8988T (cell line): ENCODE results near the gene IBTK.
"Not testable (repeated sequence)": the region's sequence is repeated elsewhere in the genome, so short reads cannot be mapped to it uniquely, and the experiment has no call there.

Source experiments
- DNase-seq: peaks from one replicate; pipeline ENCODE4 v3.0.0; 2011

The IBTK gene

GRCh38 chr6:82245376-82245775, 2.2 kb downstream of the IBTK start:
- no peak for DNase-seq

GRCh38 chr6:82243884-82244283, 3.7 kb downstream of the IBTK start:
- no peak for DNase-seq

GRCh38 chr6:82240186-82240585, 7.4 kb downstream of the IBTK start:
- no peak for DNase-seq

- no peak for DNase-seq
Observed at GRCh38 chr6:82239597-82239996, 7.9 kb downstream of the IBTK start.

GRCh38 chr6:82237013-82237412, 10.5 kb downstream of the IBTK start:
- DNase-seq = no peak

GRCh38 chr6:82227770-82228169, 19.8 kb downstream of the IBTK start:
- no peak for DNase-seq

GRCh38 chr6:82220167-82220566, 27.4 kb downstream of the IBTK start:
- DNase-seq = no peak

- DNase-seq = no peak
Observed at GRCh38 chr6:82217018-82217586, 30.4 kb downstream of the IBTK start.

GRCh38 chr6:82216549-82216948, 31.0 kb downstream of the IBTK start:
- DNase-seq = no peak

GRCh38 chr6:82211326-82211725, 36.2 kb downstream of the IBTK start:
- DNase-seq = no peak

GRCh38 chr6:82208913-82209312, 38.6 kb downstream of the IBTK start:
- DNase-seq = no peak

GRCh38 chr6:82205930-82206392, 41.6 kb downstream of the IBTK start:
- no peak for DNase-seq

GRCh38 chr6:82204020-82204419, 43.5 kb downstream of the IBTK start:
- no peak for DNase-seq

GRCh38 chr6:82197784-82198183, 49.8 kb downstream of the IBTK start:
- no peak for DNase-seq

GRCh38 chr6:82197245-82197644, 50.3 kb downstream of the IBTK start:
- DNase-seq = not testable (repeated sequence)

- DNase-seq = no peak
Observed at GRCh38 chr6:82196161-82196560, 51.4 kb downstream of the IBTK start.

GRCh38 chr6:82195619-82196018, 51.9 kb downstream of the IBTK start:
- DNase-seq = no peak

GRCh38 chr6:82185948-82186535, 61.5 kb downstream of the IBTK start:
- no peak for DNase-seq

- DNase-seq = no peak
Observed at GRCh38 chr6:82183642-82184282, 63.8 kb downstream of the IBTK start.

GRCh38 chr6:82182756-82183155, 64.8 kb downstream of the IBTK start:
- no peak for DNase-seq

- DNase-seq = no peak
Observed at GRCh38 chr6:82179415-82179814, 68.1 kb downstream of the IBTK start.

GRCh38 chr6:82178759-82179112, 68.8 kb downstream of the IBTK start:
- DNase-seq = no peak

GRCh38 chr6:82178077-82178758, 69.3 kb downstream of the IBTK start:
- DNase-seq = no peak

GRCh38 chr6:82176616-82177015, 70.9 kb downstream of the IBTK start:
- DNase-seq = no peak
